CD14-positive monocyte (primary cell): ENCODE measurements around the gene PPFIBP2. TPM values are rescaled to one million over a fixed set of nuclear protein-coding genes. Genes with fewer than 3 reads are reported as not detected.

ENCODE experiments used
- DNase-seq, 3 donors: peaks; one replicate each; pipeline ENCODE4 v3.0.0-alpha.2; 2011 to 2022
- H2AFZ ChIP-seq: 2 replicates; pipeline ENCODE4 v1.6.0; 2012; ENCODE audit warnings: mild to moderate bottlenecking, low read depth, low read length, inconsistent platforms; ENCODE audit not compliant: insufficient read depth, poor library complexity, severe bottlenecking
- H3K27ac ChIP-seq, 2 donors: 1 replicate in 1 of 2; 2 replicates in 1 of 2; pipeline ENCODE4 v1.5.1; 2012 to 2013; ENCODE audit warnings: low read length in 2 of 2, control low read depth in 1 of 2, inconsistent platforms in 1 of 2, low read depth in 1 of 2, mild to moderate bottlenecking in 1 of 2
- H3K27me3 ChIP-seq, 2 donors: one replicate each; pipeline versions ENCODE4 v1.6.0 to v1.6.1; 2011 to 2013; ENCODE audit warnings: low read length in 2 of 2; ENCODE audit not compliant: control insufficient read depth in 2 of 2, insufficient read depth in 2 of 2
- H3K36me3 ChIP-seq, 2 donors: replicated peaks in 1 of 2; 1 replicate in 1 of 2; 2 replicates in 1 of 2; pipeline versions ENCODE4 v1.5.1 to v1.6.1; 2012 to 2013; ENCODE audit warnings: low read length in 2 of 2, control low read depth in 1 of 2, inconsistent platforms in 1 of 2, mild to moderate bottlenecking in 1 of 2; ENCODE audit not compliant: insufficient read depth in 2 of 2, control insufficient read depth in 1 of 2
- H3K4me1 ChIP-seq, 2 donors: 1 replicate in 1 of 2; 2 replicates in 1 of 2; pipeline versions ENCODE4 v1.5.1 to v1.6.1; 2012 to 2013; ENCODE audit warnings: low read length in 2 of 2, control low read depth in 1 of 2, inconsistent platforms in 1 of 2, mild to moderate bottlenecking in 1 of 2, moderate library complexity in 1 of 2; ENCODE audit not compliant: insufficient read depth in 2 of 2, control insufficient read depth in 1 of 2
- H3K4me2 ChIP-seq: replicated peaks from 2 replicates; pipeline ENCODE3; 2012; ENCODE audit warnings: low read length, moderate library complexity, mild to moderate bottlenecking; ENCODE audit not compliant: poor library complexity, severe bottlenecking; ENCODE audit errors: extremely low read depth
- H3K4me3 ChIP-seq, 3 experiments: fragments of 200-600 bp in 1 of 3; sonication (generic) in 1 of 3; replicated peaks in 1 of 3; 1 replicate in 2 of 3; 2 replicates in 1 of 3; pipeline ENCODE4 v1.5.1; 2011 to 2013; ENCODE audit warnings: low read length in 3 of 3, mild to moderate bottlenecking in 3 of 3, control low read depth in 2 of 3, low read depth in 2 of 3, inconsistent platforms in 1 of 3, moderate library complexity in 1 of 3
- H3K79me2 ChIP-seq: 2 replicates; pipeline ENCODE4 v1.6.0; 2012; ENCODE audit warnings: mild to moderate bottlenecking, control low read depth, inconsistent platforms, low read length, moderate library complexity; ENCODE audit not compliant: insufficient read depth
- H3K9ac ChIP-seq: 2 replicates; pipeline ENCODE4 v1.6.0; 2017; ENCODE audit warnings: low read length, mild to moderate bottlenecking; ENCODE audit not compliant: insufficient read depth, poor library complexity, severe bottlenecking
- H3K9me3 ChIP-seq, 2 donors: replicated peaks in 1 of 2; 1 replicate in 1 of 2; 2 replicates in 1 of 2; pipeline versions ENCODE4 v1.5.1 to v1.6.1; 2012 to 2013; ENCODE audit warnings: low read length in 2 of 2, control low read depth in 1 of 2; ENCODE audit not compliant: control insufficient read depth in 1 of 2, insufficient read depth in 1 of 2
- H4K20me1 ChIP-seq: 2 replicates; pipeline ENCODE4 v1.6.0; 2012; ENCODE audit warnings: mild to moderate bottlenecking, low read length, control low read depth, moderate library complexity; ENCODE audit not compliant: insufficient read depth
- H3K27ac Mint-ChIP-seq, 7 donors: one replicate each; pipeline ENCODE4 v1.8.0; 2020; ENCODE audit warnings: mild to moderate bottlenecking in 7 of 7, mixed read lengths in 7 of 7, moderate library complexity in 6 of 7, inconsistent platforms in 2 of 7
- H3K27me3 Mint-ChIP-seq, 3 donors: one replicate each; pipeline ENCODE4 v1.8.0; 2021 to 2022; ENCODE audit warnings: low read depth in 3 of 3, mild to moderate bottlenecking in 3 of 3, mixed read lengths in 3 of 3, moderate library complexity in 3 of 3, inconsistent platforms in 1 of 3
- H3K36me3 Mint-ChIP-seq, 2 donors: one replicate each; pipeline ENCODE4 v1.8.0; 2020; ENCODE audit warnings: mixed read lengths in 2 of 2, inconsistent platforms in 1 of 2, mild to moderate bottlenecking in 1 of 2
- H3K4me1 Mint-ChIP-seq: one replicate; pipeline ENCODE4 v1.8.0; 2020; ENCODE audit warnings: mild to moderate bottlenecking, mixed read lengths
- H3K4me3 Mint-ChIP-seq, 2 donors: one replicate each; pipeline ENCODE4 v1.8.0; 2020; ENCODE audit warnings: mild to moderate bottlenecking in 2 of 2, mixed read lengths in 2 of 2, moderate library complexity in 1 of 2
- H3K9me3 Mint-ChIP-seq, 7 donors: one replicate each; pipeline ENCODE4 v1.8.0; 2020 to 2022; ENCODE audit warnings: mixed read lengths in 7 of 7, mild to moderate bottlenecking in 6 of 7, moderate library complexity in 6 of 7, inconsistent platforms in 2 of 7
- CTCF ChIP-seq: fragments of 200-600 bp; IDR thresholded peaks from one replicate; pipeline ENCODE4 v1.8.0; 2022; ENCODE audit warnings: antibody characterized with exemption, mild to moderate bottlenecking
- WGBS: methylation state at CpG from one replicate; pipeline ENCODE4 v1.1.5; 2013; ENCODE audit warnings: missing lambda C conversion rate; ENCODE audit not compliant: insufficient coverage; 5-methylcytosine and 5-hydroxymethylcytosine counted together
- intact Hi-C, 2 donors: fragments of 100-400 bp; cut with micrococcal nuclease; formaldehyde crosslinking; loops; one replicate each; pipeline versions ENCODE4 v1.15.0 to v1.15.1; 2023
- polyA plus RNA-seq, 3 donors: library from polyadenylated mRNA; depleted of rRNA in 1 of 3; unstranded in 2 of 3; stranded (reverse) in 1 of 3; fragments of 300-500 nt in 2 of 3; fragments of >200 nt in 1 of 3; fragmentation: Illumina TruSeq in 2 of 3; gene quantifications; 1 replicate in 2 of 3; 2 replicates in 1 of 3; pipeline ENCODE4 v1.2.3, GENCODE V29; 2012 to 2021

PPFIBP2 gene
- polyA plus RNA-seq, 3 donors, result 5.9 to 41.6 (median 8.6) TPM

GRCh38 chr11:7603031-7603781, 89.4 kb downstream of the PPFIBP2 start:
- Histone ChIP-seq H3K4me1 (peaks cover 16 to 27% of the 10 kb centered on the region in 2 donors), H3K4me3 (no peak overlapping the region), H2AFZ (no peak overlapping the region), H3K27ac (no peak overlapping the region), H3K27me3 (no peaks in the 10 kb centered on the region), H3K4me2 (no peak overlapping the region), H3K79me2 (no peaks in the 10 kb centered on the region), H3K9me3 (no peaks in the 10 kb centered on the region), H4K20me1 (peaks cover 9% of the 10 kb centered on the region), H3K9ac (no peak overlapping the region), H3K36me3 (peaks cover 16 to 73% of the 10 kb centered on the region in 2 donors)
- Mint-ChIP-seq H3K27me3 (peaks cover 0 to 1% (median 0%) of the 10 kb centered on the region in 3 donors), H3K4me1 (peaks cover 21% of the 10 kb centered on the region), H3K4me3 (no peak overlapping the region), H3K9me3 (peaks cover 0 to 2% (median 0%) of the 10 kb centered on the region in 7 donors), H3K27ac (no peak overlapping the region), H3K36me3 (peaks cover 18 to 34% of the 10 kb centered on the region in 2 donors)
- intact Hi-C loops, result no loop called here
- DNase-seq, result no peak
- no CpG with 5 or more reads among the region's 4 CpGs for WGBS
- no peak for TF ChIP-seq CTCF

GRCh38 chr11:7604331-7604955, 90.6 kb downstream of the PPFIBP2 start:
- Mint-ChIP-seq H3K4me3 (no peak overlapping the region), H3K27ac (no peak overlapping the region), H3K4me1 (peaks cover 15% of the 10 kb centered on the region), H3K9me3 (peaks cover 0 to 2% (median 0%) of the 10 kb centered on the region in 7 donors), H3K36me3 (peaks cover 23 to 35% of the 10 kb centered on the region in 2 donors), H3K27me3 (peaks cover 0 to 1% (median 0%) of the 10 kb centered on the region in 3 donors)
- Histone ChIP-seq H3K9ac (no peak overlapping the region), H3K27ac (no peak overlapping the region), H3K4me1 (peaks cover 14 to 21% of the 10 kb centered on the region in 2 donors), H3K27me3 (no peaks in the 10 kb centered on the region), H4K20me1 (peaks cover 12% of the 10 kb centered on the region), H2AFZ (no peak overlapping the region), H3K4me3 (no peak overlapping the region), H3K4me2 (no peak overlapping the region), H3K9me3 (no peaks in the 10 kb centered on the region), H3K79me2 (no peaks in the 10 kb centered on the region), H3K36me3 (peaks cover 16 to 79% of the 10 kb centered on the region in 2 donors)
- no peak for TF ChIP-seq CTCF
- intact Hi-C loops, result no loop called here
- DNase-seq, result no peak
- 97% methylated on average over 3 of the region's 3 CpGs for WGBS
